MCF 10A (cell line): ENCODE data around the gene PARD3. TPM values are rescaled to one million over a fixed set of nuclear protein-coding genes. Genes with fewer than 3 reads are reported as not detected.

ENCODE experiments used
- BruUV-seq: library from RNA; stranded (reverse); fragments of 400-500 nt; replicated peaks from 2 replicates; lab custom pipeline; 2021; lab: Mats Ljungman, UMichigan
- CTCF ChIA-PET: fragments of 300-600 bp; sonication (Branson Sonifier 250); formaldehyde crosslinking; extraction: SDS; loops from one replicate; lab custom pipeline; 2021; ENCODE audit warnings: antibody characterized with exemption, inconsistent platforms; lab: Yijun Ruan, JAX
- POLR2A ChIA-PET: fragments of 300-600, 350-650 bp; sonication (Branson Sonifier 250); formaldehyde crosslinking; extraction: SDS; loops from one replicate; lab custom pipeline; 2020; ENCODE audit warnings: antibody characterized with exemption, inconsistent platforms; lab: Yijun Ruan, JAX
- DNase-seq: peaks from one replicate; pipeline ENCODE4 v3.0.0-alpha.2; 2018; ENCODE audit not compliant: unreplicated experiment
- H3K27ac Mint-ChIP-seq: one replicate; pipeline ENCODE4 v1.8.0; 2022; ENCODE audit warnings: mild to moderate bottlenecking, low read depth, mixed read lengths; ENCODE audit not compliant: unreplicated experiment
- H3K27me3 Mint-ChIP-seq: one replicate; pipeline ENCODE4 v1.8.0; 2022; ENCODE audit warnings: mixed read lengths; ENCODE audit not compliant: insufficient read depth, unreplicated experiment
- H3K36me3 Mint-ChIP-seq: one replicate; pipeline ENCODE4 v1.8.0; 2022; ENCODE audit warnings: mild to moderate bottlenecking, moderate library complexity, mixed read lengths; ENCODE audit not compliant: insufficient read depth, unreplicated experiment
- H3K4me1 Mint-ChIP-seq: one replicate; pipeline ENCODE4 v1.8.0; 2022; ENCODE audit warnings: mixed read lengths; ENCODE audit not compliant: insufficient read depth, unreplicated experiment
- H3K4me3 Mint-ChIP-seq: one replicate; pipeline ENCODE4 v1.8.0; 2022; ENCODE audit warnings: mild to moderate bottlenecking, moderate library complexity, mixed read lengths; ENCODE audit not compliant: unreplicated experiment
- H3K9me3 Mint-ChIP-seq: one replicate; pipeline ENCODE4 v1.8.0; 2022; ENCODE audit warnings: mixed read lengths; ENCODE audit not compliant: unreplicated experiment
- intact Hi-C: fragments of 100-400 bp; cut with micrococcal nuclease; formaldehyde crosslinking; loops from 2 replicates; pipeline ENCODE4 v1.14.1; 2022
- total RNA-seq: library from RNA; stranded (reverse); gene quantifications from 2 replicates; pipeline ENCODE4 v1.2.3, GENCODE V29; 2022
- TF ChIP-seq, protein P1 (sequence below): fragments of 200-600 bp; IDR thresholded peaks from one replicate; pipeline ENCODE4 v1.8.0; 2022; ENCODE audit warnings: antibody characterized with exemption, mild to moderate bottlenecking; ENCODE audit not compliant: unreplicated experiment

The PARD3 gene
- total RNA-seq, 1 experiment from 2014 or later = 70.0 TPM

DNA sequence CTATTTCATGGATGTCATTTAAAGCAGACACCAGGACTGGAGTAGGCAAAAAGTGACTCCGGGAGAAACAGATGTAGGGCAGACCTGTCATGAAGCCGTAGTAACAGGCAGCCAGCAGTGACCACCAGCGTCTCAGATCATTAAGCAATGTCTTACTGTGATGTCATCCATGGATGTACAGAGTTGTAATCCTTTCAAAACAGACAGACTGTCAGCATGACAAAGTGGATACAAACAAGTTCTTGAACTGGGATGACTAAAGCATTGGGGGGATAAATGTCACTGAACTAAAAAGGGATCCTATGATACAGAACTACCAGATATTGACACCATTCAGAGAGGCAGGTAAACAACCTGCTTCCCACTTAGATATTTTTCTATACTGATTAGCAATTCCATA lies 675.5 kb downstream of the PARD3 start:
- H3K4me3 Mint-ChIP-seq = no peak overlapping the region
- no peaks in the 10 kb centered on the region for H3K27me3 Mint-ChIP-seq
- H3K4me1 Mint-ChIP-seq = no peaks in the 10 kb centered on the region
- BruUV-seq = no TSS peak
- intact Hi-C loops = no loop called here
- ChIA-PET CTCF (no interaction called here), POLR2A (no interaction called here)
- H3K9me3 Mint-ChIP-seq = no peaks in the 10 kb centered on the region
- H3K36me3 Mint-ChIP-seq = peaks cover 4% of the 10 kb centered on the region
- no peak overlapping the region for H3K27ac Mint-ChIP-seq
- TF ChIP-seq, protein P1, sequence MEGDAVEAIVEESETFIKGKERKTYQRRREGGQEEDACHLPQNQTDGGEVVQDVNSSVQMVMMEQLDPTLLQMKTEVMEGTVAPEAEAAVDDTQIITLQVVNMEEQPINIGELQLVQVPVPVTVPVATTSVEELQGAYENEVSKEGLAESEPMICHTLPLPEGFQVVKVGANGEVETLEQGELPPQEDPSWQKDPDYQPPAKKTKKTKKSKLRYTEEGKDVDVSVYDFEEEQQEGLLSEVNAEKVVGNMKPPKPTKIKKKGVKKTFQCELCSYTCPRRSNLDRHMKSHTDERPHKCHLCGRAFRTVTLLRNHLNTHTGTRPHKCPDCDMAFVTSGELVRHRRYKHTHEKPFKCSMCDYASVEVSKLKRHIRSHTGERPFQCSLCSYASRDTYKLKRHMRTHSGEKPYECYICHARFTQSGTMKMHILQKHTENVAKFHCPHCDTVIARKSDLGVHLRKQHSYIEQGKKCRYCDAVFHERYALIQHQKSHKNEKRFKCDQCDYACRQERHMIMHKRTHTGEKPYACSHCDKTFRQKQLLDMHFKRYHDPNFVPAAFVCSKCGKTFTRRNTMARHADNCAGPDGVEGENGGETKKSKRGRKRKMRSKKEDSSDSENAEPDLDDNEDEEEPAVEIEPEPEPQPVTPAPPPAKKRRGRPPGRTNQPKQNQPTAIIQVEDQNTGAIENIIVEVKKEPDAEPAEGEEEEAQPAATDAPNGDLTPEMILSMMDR = no peak
- peak; percentile 61 for DNase-seq

- ChIA-PET CTCF (no interaction called here), POLR2A (no interaction called here)
- TF ChIP-seq, protein P1 = no peak
- H3K4me3 Mint-ChIP-seq = no peak overlapping the region
- peak; percentile 48 for DNase-seq
- peaks cover 4% of the 10 kb centered on the region for H3K36me3 Mint-ChIP-seq
- no peaks in the 10 kb centered on the region for H3K4me1 Mint-ChIP-seq
- no peaks in the 10 kb centered on the region for H3K27me3 Mint-ChIP-seq
- no TSS peak for BruUV-seq
- H3K27ac Mint-ChIP-seq = no peak overlapping the region
- H3K9me3 Mint-ChIP-seq = no peaks in the 10 kb centered on the region
- intact Hi-C loops = no loop called here
These were observed 677.1 kb downstream of the PARD3 start for GRCh38 chr10:34137955-34138354.

- no TSS peak for BruUV-seq
- no peak overlapping the region for H3K4me3 Mint-ChIP-seq
- H3K36me3 Mint-ChIP-seq = peaks cover 4% of the 10 kb centered on the region
These were observed 677.9 kb downstream of the PARD3 start for GRCh38 chr10:34137201-34137600.

GRCh38 chr10:34135515-34135914 lies 679.6 kb downstream of the PARD3 start:
- ChIA-PET CTCF (interaction anchor here (0.6 kb wide), 1 partner anchor 261 kb away, joined by 3 read pairs; no protein-coding TSS in a partner anchor), POLR2A (no interaction called here)
- Mint-ChIP-seq H3K9me3 (no peaks in the 10 kb centered on the region), H3K27ac (no peak overlapping the region), H3K4me3 (no peak overlapping the region), H3K4me1 (no peaks in the 10 kb centered on the region), H3K27me3 (no peaks in the 10 kb centered on the region), H3K36me3 (peaks cover 12% of the 10 kb centered on the region)
- intact Hi-C loops = no loop called here
- TF ChIP-seq, protein P1 = no peak
- DNase-seq = no peak
- no TSS peak for BruUV-seq

More at GRCh38 chr10:34137201-34137600, 677.9 kb downstream of the PARD3 start:
- H3K27ac Mint-ChIP-seq = no peak overlapping the region
- TF ChIP-seq, protein P1 = no peak
- no peak for DNase-seq
- no peaks in the 10 kb centered on the region for H3K27me3 Mint-ChIP-seq
- no peaks in the 10 kb centered on the region for H3K4me1 Mint-ChIP-seq
- no peaks in the 10 kb centered on the region for H3K9me3 Mint-ChIP-seq
- intact Hi-C loops = no loop called here
- ChIA-PET CTCF (no interaction called here), POLR2A (interaction anchor here (0.9 kb wide), 1 partner anchor 178 kb away, joined by 3 read pairs; no protein-coding TSS in a partner anchor)
